ENCODE measurements around the gene CCDC8. TPM values are rescaled to one million over a fixed set of nuclear protein-coding genes. Genes with fewer than 3 reads are reported as not detected.
"Not testable (repeated sequence)": the region's sequence is repeated elsewhere in the genome, so short reads cannot be mapped to it uniquely, and the experiment has no call there.

The CCDC8 gene
- polyA plus RNA-seq, 4 donors: 1.1 to 50.9 (median 2.0) TPM; not detected in 1

GRCh38 chr19:46380690-46381089 is 32.7 kb downstream of the CCDC8 start:
- peaks cover 15 to 63% (median 16%) of the 10 kb centered on the region in 3 donors for H3K36me3 ChIP-seq (ENCODE audit: control insufficient read depth in 3 of 3, insufficient read depth in 2 of 3, low read depth in 1 of 3, low read length in 3 of 3)
- H3K9me3 ChIP-seq (ENCODE audit: control insufficient read depth in 2 of 2, insufficient read depth in 1 of 2, low read depth in 1 of 2, low read length in 1 of 2): no peaks in the 10 kb centered on the region
- no peak overlapping the region for H3K27ac ChIP-seq (ENCODE audit: low read depth in 1 of 3, low read length in 2 of 3)
- FAIRE-seq (no peak), DNase-seq (no peak)
- no peaks in the 10 kb centered on the region for H3K27me3 ChIP-seq (ENCODE audit: control insufficient read depth in 3 of 3, insufficient read depth in 3 of 3, low read length in 3 of 3)
- WGBS, 3 donors: 90 to 99% (median 92%) methylated on average over 2 of the region's 2 CpGs
- H3K4me1 ChIP-seq (ENCODE audit: control insufficient read depth in 3 of 3, insufficient read depth in 2 of 3, low read depth in 1 of 3, low read length in 2 of 3): no peaks in the 10 kb centered on the region
- no peak overlapping the region for H3K4me3 ChIP-seq (ENCODE audit: low read depth in 1 of 3, low read length in 3 of 3)

GRCh38 chr19:46378268-46378667 is 35.1 kb downstream of the CCDC8 start:
- H3K4me1 ChIP-seq (ENCODE audit: control insufficient read depth in 3 of 3, insufficient read depth in 2 of 3, low read depth in 1 of 3, low read length in 2 of 3): peaks cover 0 to 5% (median 0%) of the 10 kb centered on the region in 3 donors
- no peaks in the 10 kb centered on the region for H3K27me3 ChIP-seq (ENCODE audit: control insufficient read depth in 3 of 3, insufficient read depth in 3 of 3, low read length in 3 of 3)
- DNase-seq (no peak), FAIRE-seq (no peak)
- no peaks in the 10 kb centered on the region for H3K9me3 ChIP-seq (ENCODE audit: control insufficient read depth in 2 of 2, insufficient read depth in 1 of 2, low read depth in 1 of 2, low read length in 1 of 2)
- 43 to 62% (median 48%) methylated on average over 2 of the region's 2 CpGs for WGBS, 3 donors
- H3K36me3 ChIP-seq (ENCODE audit: control insufficient read depth in 3 of 3, insufficient read depth in 2 of 3, low read depth in 1 of 3, low read length in 3 of 3): peaks cover 10 to 60% (median 12%) of the 10 kb centered on the region in 3 donors
- no peak overlapping the region for H3K27ac ChIP-seq (ENCODE audit: low read depth in 1 of 3, low read length in 2 of 3)
- no peak overlapping the region for H3K4me3 ChIP-seq (ENCODE audit: low read depth in 1 of 3, low read length in 3 of 3)

- H3K27me3 ChIP-seq (ENCODE audit: control insufficient read depth in 3 of 3, insufficient read depth in 3 of 3, low read length in 3 of 3): no peaks in the 10 kb centered on the region
- no peak overlapping the region for H3K27ac ChIP-seq (ENCODE audit: low read depth in 1 of 3, low read length in 2 of 3)
- peaks cover 0 to 6% (median 0%) of the 10 kb centered on the region in 3 donors for H3K4me1 ChIP-seq (ENCODE audit: control insufficient read depth in 3 of 3, insufficient read depth in 2 of 3, low read depth in 1 of 3, low read length in 2 of 3)
- H3K36me3 ChIP-seq (ENCODE audit: control insufficient read depth in 3 of 3, insufficient read depth in 2 of 3, low read depth in 1 of 3, low read length in 3 of 3): peaks cover 4 to 65% (median 15%) of the 10 kb centered on the region in 3 donors
- no peaks in the 10 kb centered on the region for H3K9me3 ChIP-seq (ENCODE audit: control insufficient read depth in 2 of 2, insufficient read depth in 1 of 2, low read depth in 1 of 2, low read length in 1 of 2)
- WGBS, 3 donors: 95 to 97% (median 96%) methylated on average over 19 to 20 of the region's 20 CpGs
- FAIRE-seq: no peak
- DNase-seq: no peak
- no peak overlapping the region for H3K4me3 ChIP-seq (ENCODE audit: low read depth in 1 of 3, low read length in 3 of 3)
Observed at GRCh38 chr19:46376241-46377153, 36.9 kb downstream of the CCDC8 start.

GRCh38 chr19:46375476-46376067 is 37.8 kb downstream of the CCDC8 start:
- H3K27ac ChIP-seq (ENCODE audit: low read depth in 1 of 3, low read length in 2 of 3); H3K9me3 ChIP-seq (ENCODE audit: control insufficient read depth in 2 of 2, insufficient read depth in 1 of 2, low read depth in 1 of 2, low read length in 1 of 2); FAIRE-seq; DNase-seq; H3K27me3 ChIP-seq (ENCODE audit: control insufficient read depth in 3 of 3, insufficient read depth in 3 of 3, low read length in 3 of 3); H3K4me3 ChIP-seq (ENCODE audit: low read depth in 1 of 3, low read length in 3 of 3); H3K4me1 ChIP-seq (ENCODE audit: control insufficient read depth in 3 of 3, insufficient read depth in 2 of 3, low read depth in 1 of 3, low read length in 2 of 3): not testable (repeated sequence)
- H3K36me3 ChIP-seq (ENCODE audit: control insufficient read depth in 3 of 3, insufficient read depth in 2 of 3, low read depth in 1 of 3, low read length in 3 of 3): peaks cover 4 to 69% (median 15%) of the 10 kb centered on the region in 3 donors
- 94 to 97% (median 95%) methylated on average over 15 to 22 of the region's 22 CpGs for WGBS, 3 donors

GRCh38 chr19:46374536-46375475 is 38.6 kb downstream of the CCDC8 start:
- no peak for FAIRE-seq
- no peak overlapping the region for H3K4me3 ChIP-seq (ENCODE audit: low read depth in 1 of 3, low read length in 3 of 3)
- H3K9me3 ChIP-seq (ENCODE audit: control insufficient read depth in 2 of 2, insufficient read depth in 1 of 2, low read depth in 1 of 2, low read length in 1 of 2): no peaks in the 10 kb centered on the region
- H3K27me3 ChIP-seq (ENCODE audit: control insufficient read depth in 3 of 3, insufficient read depth in 3 of 3, low read length in 3 of 3): no peaks in the 10 kb centered on the region
- no peak overlapping the region for H3K27ac ChIP-seq (ENCODE audit: low read depth in 1 of 3, low read length in 2 of 3)
- DNase-seq: no peak
- peaks cover 0 to 6% (median 0%) of the 10 kb centered on the region in 3 donors for H3K4me1 ChIP-seq (ENCODE audit: control insufficient read depth in 3 of 3, insufficient read depth in 2 of 3, low read depth in 1 of 3, low read length in 2 of 3)
- WGBS, 3 donors: 85 to 93% (median 91%) methylated on average over 21 of the region's 21 CpGs
- H3K36me3 ChIP-seq (ENCODE audit: control insufficient read depth in 3 of 3, insufficient read depth in 2 of 3, low read depth in 1 of 3, low read length in 3 of 3): peaks cover 4 to 70% (median 15%) of the 10 kb centered on the region in 3 donors

- no peak overlapping the region for H3K4me3 ChIP-seq (ENCODE audit: low read depth in 1 of 3, low read length in 3 of 3)
- H3K27ac ChIP-seq (ENCODE audit: low read depth in 1 of 3, low read length in 2 of 3): peak overlapping the region in 1 of 3 donors; percentile 71
- WGBS, 3 donors: 21 to 54% (median 49%) methylated on average over 16 to 17 of the region's 17 CpGs
- peak in 1 of 2 donors; percentile 80 for DNase-seq
- H3K36me3 ChIP-seq (ENCODE audit: control insufficient read depth in 3 of 3, insufficient read depth in 2 of 3, low read depth in 1 of 3, low read length in 3 of 3): peaks cover 4 to 66% (median 15%) of the 10 kb centered on the region in 3 donors
- no peaks in the 10 kb centered on the region for H3K9me3 ChIP-seq (ENCODE audit: control insufficient read depth in 2 of 2, insufficient read depth in 1 of 2, low read depth in 1 of 2, low read length in 1 of 2)
- no peak for FAIRE-seq
- no peaks in the 10 kb centered on the region for H3K27me3 ChIP-seq (ENCODE audit: control insufficient read depth in 3 of 3, insufficient read depth in 3 of 3, low read length in 3 of 3)
- H3K4me1 ChIP-seq (ENCODE audit: control insufficient read depth in 3 of 3, insufficient read depth in 2 of 3, low read depth in 1 of 3, low read length in 2 of 3): peaks cover 0 to 6% (median 0%) of the 10 kb centered on the region in 3 donors
Observed at GRCh38 chr19:46373491-46374359, 39.6 kb downstream of the CCDC8 start.

GRCh38 chr19:46372901-46373490 is 40.4 kb downstream of the CCDC8 start:
- Histone ChIP-seq H3K9me3 (ENCODE audit: control insufficient read depth in 2 of 2, insufficient read depth in 1 of 2, low read depth in 1 of 2, low read length in 1 of 2) (no peaks in the 10 kb centered on the region), H3K36me3 (ENCODE audit: control insufficient read depth in 3 of 3, insufficient read depth in 2 of 3, low read depth in 1 of 3, low read length in 3 of 3) (peaks cover 4 to 69% (median 15%) of the 10 kb centered on the region in 3 donors), H3K27me3 (ENCODE audit: control insufficient read depth in 3 of 3, insufficient read depth in 3 of 3, low read length in 3 of 3) (no peaks in the 10 kb centered on the region), H3K4me1 (ENCODE audit: control insufficient read depth in 3 of 3, insufficient read depth in 2 of 3, low read depth in 1 of 3, low read length in 2 of 3) (peaks cover 0 to 6% (median 0%) of the 10 kb centered on the region in 3 donors), H3K27ac (ENCODE audit: low read depth in 1 of 3, low read length in 2 of 3) (peak overlapping the region in 1 of 3 donors; percentile 21), H3K4me3 (ENCODE audit: low read depth in 1 of 3, low read length in 3 of 3) (no peak overlapping the region)
- no peak for DNase-seq
- 83 to 87% (median 83%) methylated on average over 11 of the region's 11 CpGs for WGBS, 3 donors
- FAIRE-seq: no peak

All from small intestine (tissue), 7 donors.